T-cell (primary cell): ENCODE data around the gene CCDC51. TPM values are rescaled to one million over a fixed set of nuclear protein-coding genes. Genes with fewer than 3 reads are reported as not detected.
A peak's percentile ranks its signal among the peaks of the same experiment; 100 is the strongest.
"Not testable (repeated sequence)": the region's sequence is repeated elsewhere in the genome, so short reads cannot be mapped to it uniquely, and the experiment has no call there.

Experiments
- ATAC-seq, 4 experiments: fragments of 200-7000 bp in 3 of 4; fragments of 150-1000 bp in 1 of 4; cut with Tn5 transposase; replicated peaks in 1 of 4; 1 replicate in 3 of 4; 2 replicates in 1 of 4; pipeline ENCODE4 v1.10.0; 2021; ENCODE audit warnings: moderate library complexity in 3 of 4, mild to moderate bottlenecking in 2 of 4, moderate number of reproducible peaks in 1 of 4
- CTCF ChIA-PET, 2 donors: fragments of 300-600 bp; sonication (Branson Sonifier 250); formaldehyde crosslinking; loops; one replicate each; lab custom pipeline; 2022; ENCODE audit warnings: antibody characterized with exemption in 2 of 2; lab: Charles Lee
- POLR2A ChIA-PET, 2 donors: fragments of 300-600 bp; sonication (Branson Sonifier 250); formaldehyde crosslinking; loops; one replicate each; lab custom pipeline; 2022; ENCODE audit warnings: antibody characterized with exemption in 2 of 2; lab: Charles Lee
- DNase-seq, 35 experiments: peaks; one replicate each; pipeline versions ENCODE4 v3.0.0 to v3.0.0-alpha.2; 2013 to 2023
- H3K27ac ChIP-seq: one replicate; pipeline ENCODE4 v1.5.1; 2013; ENCODE audit warnings: low read length
- H3K27me3 ChIP-seq, 2 experiments: replicated peaks in 1 of 2; 1 replicate in 1 of 2; 2 replicates in 1 of 2; pipeline versions ENCODE4 v1.6.1 to v1.7.0; 2013; ENCODE audit warnings: low read length in 1 of 2, mixed read lengths in 1 of 2; ENCODE audit not compliant: control insufficient read depth in 2 of 2, insufficient read depth in 2 of 2; ENCODE audit errors: extremely low read depth in 1 of 2
- H3K36me3 ChIP-seq, 2 donors: 1 replicate in 1 of 2; 2 replicates in 1 of 2; pipeline versions ENCODE4 v1.6.1 to v1.7.0; 2013; ENCODE audit warnings: low read length in 1 of 2; ENCODE audit not compliant: control insufficient read depth in 2 of 2, insufficient read depth in 1 of 2; ENCODE audit errors: extremely low read depth in 1 of 2
- H3K4me1 ChIP-seq, 2 experiments: 1 replicate in 1 of 2; 2 replicates in 1 of 2; pipeline versions ENCODE4 v1.6.1 to v1.7.0; 2013; ENCODE audit warnings: low read length in 2 of 2, mixed read lengths in 1 of 2; ENCODE audit not compliant: insufficient read depth in 2 of 2, control insufficient read depth in 1 of 2; ENCODE audit errors: extremely low read depth in 1 of 2
- H3K4me3 ChIP-seq, 2 donors: 1 replicate in 1 of 2; 2 replicates in 1 of 2; pipeline versions ENCODE4 v1.5.1 to v1.7.0; 2013; ENCODE audit warnings: mild to moderate bottlenecking in 2 of 2, low read length in 1 of 2, moderate library complexity in 1 of 2; ENCODE audit not compliant: control insufficient read depth in 1 of 2; ENCODE audit errors: extremely low read depth in 1 of 2
- H3K9me3 ChIP-seq: 2 replicates; pipeline ENCODE4 v1.7.0; 2013
- H3K27ac Mint-ChIP-seq, 2 donors: one replicate each; pipeline ENCODE4 v1.8.0; 2020 to 2021; ENCODE audit warnings: mild to moderate bottlenecking in 2 of 2, mixed read lengths in 2 of 2
- H3K27me3 Mint-ChIP-seq, 2 donors: one replicate each; pipeline ENCODE4 v1.8.0; 2021 to 2022; ENCODE audit warnings: mixed read lengths in 2 of 2
- H3K36me3 Mint-ChIP-seq: one replicate; pipeline ENCODE4 v1.8.0; 2021; ENCODE audit warnings: mixed read lengths
- H3K4me1 Mint-ChIP-seq, 3 donors: one replicate each; pipeline ENCODE4 v1.8.0; 2020 to 2022; ENCODE audit warnings: mixed read lengths in 3 of 3, mild to moderate bottlenecking in 1 of 3
- H3K4me3 Mint-ChIP-seq, 3 donors: one replicate each; pipeline ENCODE4 v1.8.0; 2020 to 2022; ENCODE audit warnings: mild to moderate bottlenecking in 3 of 3, mixed read lengths in 3 of 3, moderate library complexity in 3 of 3
- H3K9me3 Mint-ChIP-seq, 3 donors: one replicate each; pipeline ENCODE4 v1.8.0; 2020 to 2022; ENCODE audit warnings: mixed read lengths in 3 of 3
- WGBS: methylation state at CpG from one replicate; pipeline ENCODE4 v1.1.5; 2013; ENCODE audit warnings: missing lambda C conversion rate; ENCODE audit not compliant: insufficient coverage; 5-methylcytosine and 5-hydroxymethylcytosine counted together
- total RNA-seq, 35 experiments: library from RNA in 6 of 35; stranded (reverse) in 6 of 35; fragments of 120-200 nt in 1 of 35; gene quantifications; one replicate each; pipeline versions ENCODE4 v1.2.1 to v1.2.4 and lab custom pipeline; 2013 to 2026

The CCDC51 gene
- total RNA-seq, 5 donors from 2014 or later (not counting 1 experiment from before 2014, with no cell fraction given), result 5.0 to 7.9 (median 6.4) TPM

DNA sequence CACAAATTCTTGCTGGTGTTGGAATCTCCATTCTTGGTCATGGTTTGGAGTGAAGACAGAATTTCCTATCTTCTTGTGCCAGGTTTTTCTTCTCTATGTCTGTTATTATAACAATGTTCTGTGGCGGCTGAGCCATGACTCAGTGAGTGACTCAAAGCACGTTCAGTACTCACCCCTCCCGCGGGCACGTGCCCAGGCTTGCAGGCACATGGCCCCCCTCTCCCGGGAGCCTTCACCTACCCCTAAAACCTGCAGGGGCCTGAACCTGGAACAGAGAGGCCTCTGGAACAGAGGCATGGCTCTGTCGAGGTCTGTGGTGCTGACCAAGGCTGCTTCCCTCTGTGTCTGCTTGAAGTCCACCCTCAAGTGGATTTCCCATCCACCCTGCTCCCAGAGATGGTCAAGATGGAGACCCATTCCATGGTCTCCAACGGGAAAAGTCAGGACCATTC is 37.6 kb downstream of the CCDC51 start:
- H3K4me3 ChIP-seq, result no peak overlapping the region
- no peaks in the 10 kb centered on the region for H3K9me3 Mint-ChIP-seq
- H3K27me3 ChIP-seq, result peaks cover 0 to 15% of the 10 kb centered on the region in 2 experiments
- H3K9me3 ChIP-seq, result no peaks in the 10 kb centered on the region
- no peaks in the 10 kb centered on the region for H3K4me1 Mint-ChIP-seq
- H3K27me3 Mint-ChIP-seq, result peaks cover 0 to 3% of the 10 kb centered on the region in 2 donors
- no peaks in the 10 kb centered on the region for H3K36me3 ChIP-seq
- POLR2A ChIA-PET, result no interaction called here
- no peaks in the 10 kb centered on the region for H3K36me3 Mint-ChIP-seq
- DNase-seq (no peak), ATAC-seq (no peak)
- H3K4me1 ChIP-seq, result no peaks in the 10 kb centered on the region
- H3K4me3 Mint-ChIP-seq, result no peak overlapping the region
- H3K27ac Mint-ChIP-seq, result no peak overlapping the region
- WGBS, result 67% methylated on average over 8 of the region's 8 CpGs
- CTCF ChIA-PET, result interaction anchor here (0.5 to 3.9 kb wide), 7 partner anchors 34 to 212 kb away, joined by 3 to 113 read pairs (median 11); partner anchors contain the start of gene PFKFB4 (in 1 of the 2)
- H3K27ac ChIP-seq, result no peak overlapping the region

DNA sequence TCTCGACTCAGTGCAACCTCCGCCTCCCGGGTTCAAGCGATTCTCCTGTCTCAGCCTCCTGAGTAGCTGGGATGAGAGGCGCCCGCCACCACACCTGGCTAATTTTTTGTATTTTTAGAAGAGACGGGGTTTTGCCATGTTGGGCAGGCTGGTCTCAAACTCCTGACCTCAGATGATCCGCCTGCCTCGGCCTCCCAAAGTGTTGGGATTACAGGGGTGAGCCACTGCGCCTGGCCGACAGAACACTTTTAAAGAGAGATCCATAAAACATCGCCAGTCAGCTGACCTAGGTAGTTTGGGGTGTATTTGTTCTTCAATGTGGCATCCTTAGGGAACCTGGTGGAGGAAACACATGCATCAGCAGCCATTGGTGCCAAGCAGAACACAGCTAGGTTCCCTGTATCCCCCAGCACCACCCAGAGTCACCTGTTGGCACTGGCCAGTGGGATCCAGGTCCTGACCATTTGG is 38.5 kb downstream of the CCDC51 start:
- peaks cover 0 to 15% of the 10 kb centered on the region in 2 experiments for H3K27me3 ChIP-seq
- H3K4me3 ChIP-seq, H3K27ac Mint-ChIP-seq, H3K36me3 ChIP-seq, H3K36me3 Mint-ChIP-seq, ATAC-seq, H3K4me3 Mint-ChIP-seq, H3K27ac ChIP-seq, H3K27me3 Mint-ChIP-seq, H3K4me1 Mint-ChIP-seq, H3K4me1 ChIP-seq, H3K9me3 ChIP-seq, H3K9me3 Mint-ChIP-seq, DNase-seq: not testable (repeated sequence)
- CTCF ChIA-PET, result interaction anchor here (0.5 to 3.9 kb wide), 37 partner anchors 13 to 418 kb away, joined by 3 to 113 read pairs (median 4); partner anchors contain the start of genes CCDC51 (in 2 of the 2), TMA7 (in 2 of the 2), ATRIP (in 1 of the 2) and NME6 (in 1 of the 2)
- POLR2A ChIA-PET, result interaction anchor here in 1 of 2 donors (0.7 kb wide), 1 partner anchor 382 kb away, joined by 4 read pairs; no protein-coding TSS in a partner anchor
- 97% methylated on average over 4 of the region's 12 CpGs for WGBS

DNA sequence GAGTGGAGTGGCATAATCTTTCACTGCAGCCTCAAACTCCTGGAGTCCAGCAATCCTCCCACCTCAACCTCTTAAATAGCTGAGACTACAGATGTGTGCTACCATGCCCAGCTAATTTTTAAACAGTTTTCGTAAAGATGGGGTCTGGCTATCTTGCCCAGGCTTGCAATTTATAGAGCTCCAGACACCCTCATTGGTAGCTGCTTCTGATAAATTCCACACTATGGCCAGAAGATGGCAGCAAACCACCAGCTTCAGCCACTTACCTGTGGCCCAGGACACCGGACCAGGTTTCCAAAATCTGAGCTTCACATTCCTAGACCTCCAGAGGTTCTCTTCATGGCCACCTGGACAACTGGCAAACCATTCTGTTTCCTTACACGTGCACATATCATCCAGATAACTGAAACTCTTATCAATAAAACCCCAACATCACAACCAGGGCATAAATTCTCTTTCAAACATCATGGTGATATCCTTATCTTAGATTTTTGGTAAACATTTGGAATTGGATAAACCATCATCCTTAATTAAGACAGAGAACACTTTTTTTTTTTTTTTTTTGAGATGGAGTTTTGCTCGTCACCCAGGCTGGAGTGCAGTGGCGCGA is 39.0 kb downstream of the CCDC51 start:
- CTCF ChIA-PET, result interaction anchor here (0.5 to 3.9 kb wide), 48 partner anchors 10 to 419 kb away, joined by 3 to 113 read pairs (median 4); partner anchors contain the start of genes CCDC51 (in 2 of the 2), TMA7 (in 2 of the 2), ATRIP (in 1 of the 2) and NME6 (in 1 of the 2)
- H3K27me3 Mint-ChIP-seq, result peaks cover 3 to 5% of the 10 kb centered on the region in 2 donors
- no peaks in the 10 kb centered on the region for H3K4me1 Mint-ChIP-seq
- WGBS, result 56% methylated on average over 5 of the region's 6 CpGs
- POLR2A ChIA-PET, result interaction anchor here in 1 of 2 donors (0.7 kb wide), 1 partner anchor 382 kb away, joined by 4 read pairs; no protein-coding TSS in a partner anchor
- ATAC-seq (peak; percentile 75 to 84 (median 82)), DNase-seq (peak; percentile 35 to 89 (median 56))
- H3K9me3 Mint-ChIP-seq, result no peaks in the 10 kb centered on the region
- H3K4me1 ChIP-seq, result no peaks in the 10 kb centered on the region
- no peak overlapping the region for H3K27ac Mint-ChIP-seq
- H3K9me3 ChIP-seq, result no peaks in the 10 kb centered on the region
- H3K27ac ChIP-seq, result no peak overlapping the region
- H3K36me3 ChIP-seq, result no peaks in the 10 kb centered on the region
- peaks cover 0 to 15% of the 10 kb centered on the region in 2 experiments for H3K27me3 ChIP-seq
- no peak overlapping the region for H3K4me3 Mint-ChIP-seq
- no peak overlapping the region for H3K4me3 ChIP-seq
- H3K36me3 Mint-ChIP-seq, result no peaks in the 10 kb centered on the region

DNA sequence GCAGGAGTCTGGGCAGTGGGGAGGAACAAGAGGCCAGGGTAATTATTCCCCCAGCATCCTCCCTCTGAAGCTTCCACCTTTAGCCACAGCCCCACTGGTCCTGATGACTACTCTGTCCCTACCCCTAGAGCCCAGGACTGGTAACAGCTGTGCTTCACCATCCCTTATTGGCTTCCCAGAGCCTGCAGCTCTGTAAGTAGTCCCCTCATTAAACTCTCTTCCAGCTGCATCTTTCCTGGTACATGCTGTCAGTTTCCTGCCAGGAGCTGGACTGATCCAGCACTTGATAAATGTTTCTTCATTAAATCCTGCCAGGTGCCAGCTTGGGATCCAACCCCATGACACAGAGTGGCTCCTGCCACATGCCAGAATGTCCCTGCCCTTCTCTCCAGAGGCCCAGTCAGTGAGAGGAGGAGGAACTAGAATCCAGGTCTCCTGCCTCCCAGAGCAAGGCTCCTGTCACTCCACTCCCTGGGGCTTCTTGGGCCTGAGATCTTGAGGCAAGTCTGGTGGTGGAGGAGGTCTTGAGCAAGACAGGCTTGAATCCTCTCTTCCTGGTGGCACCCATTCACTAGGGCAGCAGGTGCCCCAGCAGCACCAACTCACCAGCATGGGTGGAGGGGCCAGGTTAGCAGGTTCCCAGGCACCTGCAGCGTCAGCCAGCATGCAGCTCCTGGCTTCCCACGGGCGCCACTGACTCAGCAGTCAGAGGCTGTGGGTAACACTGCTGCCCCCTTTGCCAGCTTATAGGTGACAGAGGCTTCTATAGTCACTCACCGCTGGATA is 40.3 kb downstream of the CCDC51 start:
- Histone ChIP-seq H3K4me3 (no peak overlapping the region), H3K4me1 (no peaks in the 10 kb centered on the region), H3K27ac (no peak overlapping the region), H3K36me3 (no peaks in the 10 kb centered on the region), H3K9me3 (no peaks in the 10 kb centered on the region), H3K27me3 (peaks cover 0 to 15% of the 10 kb centered on the region in 2 experiments)
- Mint-ChIP-seq H3K36me3 (no peaks in the 10 kb centered on the region), H3K27ac (no peak overlapping the region), H3K9me3 (no peaks in the 10 kb centered on the region), H3K27me3 (peaks cover 8 to 9% of the 10 kb centered on the region in 2 donors), H3K4me1 (no peaks in the 10 kb centered on the region), H3K4me3 (no peak overlapping the region)
- no peak for ATAC-seq
- peak in 1 of 35 experiments; percentile 5 for DNase-seq
- POLR2A ChIA-PET, result no interaction called here
- 7% methylated on average over 3 of the region's 4 CpGs for WGBS
- CTCF ChIA-PET, result interaction anchor here (0.6 to 3.9 kb wide), 9 partner anchors 19 to 360 kb away, joined by 3 to 113 read pairs (median 7); partner anchors contain the start of gene PFKFB4 (in 1 of the 2)

DNA sequence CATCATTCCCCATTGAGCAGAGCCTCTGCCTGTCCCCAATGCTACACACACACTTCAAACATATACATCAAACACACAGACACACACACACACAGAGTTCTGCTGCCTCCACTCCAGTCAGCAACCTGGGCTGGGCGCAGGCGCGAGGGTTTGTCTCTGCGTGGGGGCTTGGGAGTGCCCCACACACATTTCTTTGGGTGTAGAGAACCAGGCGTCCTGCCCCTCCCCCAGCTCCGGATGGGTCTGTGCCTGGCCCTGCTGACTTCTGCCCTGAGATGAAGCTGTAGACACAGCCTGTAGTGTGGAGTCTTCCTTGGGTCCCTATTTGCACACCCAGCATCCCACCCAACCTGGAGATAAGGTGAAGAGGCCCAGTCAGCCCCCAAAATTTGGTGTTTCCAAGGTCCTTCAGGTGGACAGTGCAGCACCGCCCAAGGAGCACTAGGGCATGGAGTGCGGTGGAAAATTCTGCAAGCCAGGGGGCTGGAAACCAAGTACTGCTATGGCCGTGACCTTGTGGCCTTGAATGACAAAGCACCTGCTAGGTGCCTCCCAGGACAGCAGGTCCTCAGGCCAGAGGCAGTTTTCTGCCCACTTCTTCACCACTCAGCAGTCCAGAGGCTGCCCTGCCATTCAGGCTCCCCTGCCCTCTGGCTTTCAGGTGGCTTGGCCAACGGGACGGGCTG is 41.1 kb downstream of the CCDC51 start:
- POLR2A ChIA-PET, result no interaction called here
- CTCF ChIA-PET, result interaction anchor here (0.6 to 3.9 kb wide), 4 partner anchors 9 to 158 kb away, joined by 3 to 113 read pairs (median 3); partner anchors contain the start of gene PFKFB4 (in 1 of the 2)
- H3K4me1 Mint-ChIP-seq, result no peaks in the 10 kb centered on the region
- Histone ChIP-seq H3K9me3 (no peaks in the 10 kb centered on the region), H3K27ac (no peak overlapping the region), H3K27me3 (peaks cover 0 to 15% of the 10 kb centered on the region in 2 experiments), H3K4me1 (no peaks in the 10 kb centered on the region), H3K4me3 (no peak overlapping the region), H3K36me3 (no peaks in the 10 kb centered on the region)
- no peaks in the 10 kb centered on the region for H3K9me3 Mint-ChIP-seq
- peaks cover 8 to 12% of the 10 kb centered on the region in 2 donors for H3K27me3 Mint-ChIP-seq
- no peak for ATAC-seq
- 71% methylated on average over 8 of the region's 11 CpGs for WGBS
- peak in 1 of 35 experiments; percentile 9 for DNase-seq
- H3K36me3 Mint-ChIP-seq, result no peaks in the 10 kb centered on the region
- H3K4me3 Mint-ChIP-seq, result no peak overlapping the region
- H3K27ac Mint-ChIP-seq, result no peak overlapping the region
